NCI-H2107 treated with DMSO at 0.1 percent for 48 hours (cell line): ENCODE data around the gene ZNF267.
"Not testable (repeated sequence)": the region's sequence is repeated elsewhere in the genome, so short reads cannot be mapped to it uniquely, and the experiment has no call there.

Experiments used
- DNase-seq: peaks from one replicate; lab custom pipeline; 2025; ENCODE audit not compliant: unreplicated experiment; lab: John Stamatoyannopoulos, UW

Gene ZNF267

GRCh38 chr16:31877876-31878642, 4.5 kb downstream of the ZNF267 start:
- no peak for DNase-seq

GRCh38 chr16:31879937-31880321, 6.3 kb downstream of the ZNF267 start:
- no peak for DNase-seq

- no peak for DNase-seq
Observed at GRCh38 chr16:31880322-31880979, 6.8 kb downstream of the ZNF267 start.

DNA sequence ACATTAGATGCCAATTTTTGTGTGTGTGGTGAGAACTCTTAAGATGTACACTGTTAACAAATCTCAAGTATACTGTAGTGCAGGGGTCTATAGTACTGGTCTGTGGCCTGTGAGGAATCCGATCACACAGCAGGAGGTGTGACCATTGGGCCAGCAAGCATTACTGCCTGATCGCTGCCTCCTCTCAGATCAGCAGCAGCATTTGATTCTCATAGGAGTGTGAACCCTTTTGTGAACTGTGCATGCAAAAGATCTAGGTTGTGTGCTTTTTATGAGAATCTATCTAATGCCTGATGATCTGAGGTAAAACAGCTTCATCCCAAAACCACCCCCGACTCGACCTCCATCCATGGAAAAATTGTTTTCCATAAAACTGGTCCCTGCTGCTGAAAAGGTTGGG, 12.6 kb downstream of the ZNF267 start:
- no peak for DNase-seq

DNA sequence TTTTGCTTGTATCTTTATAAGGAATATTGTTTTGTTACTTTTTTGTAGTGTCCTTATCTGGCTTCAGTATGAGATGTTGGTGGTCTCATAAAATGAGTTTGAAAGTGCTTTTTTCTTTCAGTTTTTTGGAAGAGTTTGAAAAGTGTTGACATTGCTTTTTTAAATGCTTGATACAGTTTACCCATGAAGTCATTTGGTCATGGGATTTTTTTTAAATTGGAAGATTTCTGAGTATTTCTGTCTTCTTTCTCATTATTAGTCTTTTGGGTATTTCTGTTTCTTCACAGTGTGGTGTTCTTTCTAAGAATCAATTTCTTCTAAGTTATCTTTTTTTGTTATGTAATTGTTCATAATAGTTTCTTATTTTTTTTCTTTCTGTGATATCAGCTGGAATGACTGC, 15.1 kb downstream of the ZNF267 start:
- DNase-seq = no peak

DNA sequence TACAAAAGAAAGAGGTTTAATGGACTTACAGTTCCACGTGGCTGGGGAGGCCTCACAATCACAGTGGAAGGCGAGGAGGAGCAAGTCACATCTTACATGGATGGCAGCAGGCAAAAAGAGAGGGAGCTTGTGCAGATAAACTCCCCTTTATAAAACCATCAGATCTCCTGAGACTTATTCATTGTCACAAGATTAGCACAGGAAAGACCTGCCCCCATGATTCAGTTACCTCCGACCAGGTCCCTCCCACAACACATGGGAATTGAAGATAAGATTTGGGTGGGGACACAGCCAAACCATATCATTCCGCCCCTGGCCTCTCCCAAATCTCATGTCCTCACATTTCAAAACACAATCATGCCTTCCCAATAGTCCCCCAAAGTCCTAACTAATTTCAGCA, 18.5 kb downstream of the ZNF267 start:
- not testable (repeated sequence) for DNase-seq

- no peak for DNase-seq
Observed at GRCh38 chr16:31893824-31894223, 20.2 kb downstream of the ZNF267 start.

GRCh38 chr16:31897283-31897682, 23.7 kb downstream of the ZNF267 start:
- no peak for DNase-seq

DNA sequence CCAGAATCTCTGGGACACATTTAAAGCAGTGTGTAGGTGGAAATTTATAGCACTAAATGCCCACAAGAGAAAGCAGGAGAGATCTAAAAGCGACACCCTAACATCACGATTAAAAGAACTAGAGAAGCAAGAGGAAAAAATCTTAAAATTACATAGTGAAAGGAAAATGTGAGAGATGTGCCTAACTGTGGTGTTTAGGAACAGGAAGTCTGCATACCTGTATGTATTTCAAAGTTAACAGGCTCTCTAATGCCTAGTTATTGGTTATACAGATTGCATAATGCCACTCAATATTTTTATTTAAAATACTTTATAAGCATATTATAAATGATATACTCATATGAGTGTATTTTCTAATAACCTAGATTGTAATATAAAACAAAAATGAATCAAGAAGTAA, 25.9 kb downstream of the ZNF267 start:
- DNase-seq = no peak

- not testable (repeated sequence) for DNase-seq
Observed at GRCh38 chr16:31904571-31904970, 31.0 kb downstream of the ZNF267 start.

GRCh38 chr16:31913668-31914067, 40.1 kb downstream of the ZNF267 start:
- DNase-seq = no peak

DNA sequence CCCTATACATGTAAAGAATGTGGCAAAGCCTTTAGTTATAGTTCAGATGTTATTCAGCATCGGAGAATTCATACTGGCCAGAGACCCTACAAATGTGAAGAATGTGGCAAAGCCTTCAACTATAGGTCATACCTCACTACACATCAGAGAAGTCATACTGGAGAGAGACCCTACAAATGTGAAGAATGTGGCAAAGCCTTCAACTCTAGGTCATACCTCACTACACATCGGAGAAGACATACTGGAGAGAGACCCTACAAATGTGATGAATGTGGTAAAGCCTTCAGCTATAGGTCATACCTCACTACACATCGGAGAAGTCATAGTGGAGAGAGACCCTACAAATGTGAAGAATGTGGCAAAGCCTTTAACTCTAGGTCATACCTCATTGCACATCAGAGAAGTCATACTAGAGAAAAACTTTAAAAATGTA, 42.5 kb downstream of the ZNF267 start:
- DNase-seq = no peak

- DNase-seq = no peak
Observed at GRCh38 chr16:31920373-31920772, 46.8 kb downstream of the ZNF267 start.

GRCh38 chr16:31951806-31952205, 78.2 kb downstream of the ZNF267 start:
- not testable (repeated sequence) for DNase-seq

DNA sequence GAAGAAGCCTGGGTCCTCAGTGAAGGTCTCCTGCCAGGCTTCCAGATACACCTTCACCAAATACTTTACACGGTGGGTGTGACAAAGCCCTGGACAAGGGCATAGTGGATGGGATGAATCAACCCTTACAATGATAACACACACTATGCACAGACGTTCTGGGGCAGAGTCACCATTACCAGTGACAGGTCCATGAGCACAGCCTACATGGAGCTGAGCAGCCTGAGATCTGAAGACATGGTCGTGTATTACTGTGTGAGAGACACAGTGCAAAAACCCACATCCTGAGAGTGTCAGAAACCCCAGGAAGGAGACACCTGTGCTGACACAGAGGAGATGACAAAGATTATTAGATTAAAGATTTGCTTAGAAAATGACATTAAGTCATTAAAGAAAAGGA, 78.6 kb downstream of the ZNF267 start:
- DNase-seq = not testable (repeated sequence)

DNA sequence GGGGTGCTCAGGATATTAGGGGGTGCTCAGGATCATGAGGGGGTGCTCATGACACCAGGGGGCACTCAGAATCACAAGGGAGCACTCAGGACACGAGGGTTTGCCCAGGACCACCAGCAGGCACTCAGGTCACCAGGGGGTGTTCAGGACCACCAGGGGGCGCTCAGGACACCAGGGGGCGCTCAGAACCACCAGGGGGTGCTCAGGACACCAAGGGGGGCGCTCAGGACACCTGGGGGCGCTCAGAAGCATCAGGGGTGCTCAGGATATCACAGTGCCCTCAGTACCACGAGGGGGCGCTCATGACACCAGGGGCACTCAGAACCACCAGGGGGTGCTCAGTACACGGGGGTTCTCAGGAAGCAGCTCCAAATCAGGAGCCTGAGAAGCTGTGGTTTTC, 82.6 kb downstream of the ZNF267 start:
- DNase-seq = not testable (repeated sequence)

- not testable (repeated sequence) for DNase-seq
Observed at GRCh38 chr16:31960186-31960910, 86.7 kb downstream of the ZNF267 start.
